HAP-1 (cell line): Measurements from ENCODE around the gene NOTUM.

Experiments used
- DNase-seq, 2 experiments: peaks; one replicate each; pipeline ENCODE4 v3.0.0-alpha.2; 2016 to 2020; ENCODE audit warnings: low spot score in 2 of 2
- H3K27me3 ChIP-seq: fragments of 250-450 bp; sonication (Bioruptor Pico); 2 replicates; pipeline ENCODE4 v1.5.1; 2020; ENCODE audit warnings: low read depth, mild to moderate bottlenecking, moderate library complexity
- H3K36me3 ChIP-seq: fragments of 250-450 bp; sonication (Bioruptor Pico); replicated peaks from 2 replicates; pipeline ENCODE4 v1.5.1; 2020; ENCODE audit warnings: mild to moderate bottlenecking
- H3K4me1 ChIP-seq: fragments of 250-450 bp; sonication (Bioruptor Pico); 2 replicates; pipeline ENCODE4 v1.5.1; 2020; ENCODE audit warnings: mild to moderate bottlenecking
- H3K4me3 ChIP-seq: fragments of 250-450 bp; sonication (Bioruptor Pico); 2 replicates; pipeline ENCODE4 v1.5.1; 2020; ENCODE audit warnings: mild to moderate bottlenecking, moderate library complexity
- H3K9me3 ChIP-seq: fragments of 250-450 bp; sonication (Bioruptor Pico); 2 replicates; pipeline ENCODE4 v1.5.1; 2020; ENCODE audit warnings: mild to moderate bottlenecking, moderate library complexity
- in situ Hi-C: fragments of 300-500 bp; cut with MboI; formaldehyde crosslinking; loops from 3 replicates; pipeline ENCODE4 v1.14.3; 2020; ENCODE audit warnings: low sequenced_read_pairs, inconsistent platforms, mixed read lengths

The NOTUM gene

DNA sequence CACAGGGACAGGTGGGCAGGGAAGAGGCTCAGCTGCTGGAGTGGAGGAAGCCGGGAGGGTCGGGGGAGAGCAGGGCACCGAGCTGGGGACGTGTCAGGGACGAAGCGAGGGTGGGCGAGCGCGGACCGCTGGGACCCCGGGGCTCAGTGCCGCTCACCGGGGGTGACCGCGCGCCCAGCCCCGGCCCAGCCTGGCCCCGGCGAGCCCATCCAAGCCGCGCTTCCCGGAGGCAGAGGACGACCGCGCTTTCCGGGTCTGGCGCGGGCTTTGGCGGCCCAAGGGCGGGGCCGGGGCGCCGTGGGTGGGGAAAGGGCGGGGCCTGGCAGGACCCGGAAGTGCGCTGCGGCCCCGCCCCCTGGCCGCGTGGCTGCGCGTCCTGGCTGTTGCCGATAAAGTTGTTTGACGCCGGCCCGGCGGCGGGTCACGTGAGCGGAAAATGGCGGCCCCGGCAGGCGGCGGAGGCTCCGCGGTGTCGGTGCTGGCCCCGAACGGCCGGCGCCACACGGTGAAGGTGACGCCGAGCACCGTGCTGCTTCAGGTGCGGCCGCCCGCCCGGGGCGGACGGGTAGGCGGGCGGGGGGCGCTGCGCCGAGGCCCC lies 16.3 kb upstream of the NOTUM start, which contains the start of gene ASPSCR1:
Gene ASPSCR1, plus strand, starts transcription at position 419 of the 598 bp plus-strand sequence. Its CDS starts 18 bp downstream, at position 437.
- no peaks in the 10 kb centered on the region for H3K27me3 ChIP-seq

GRCh38 chr17:81976332-81977210 lies 15.6 kb upstream of the NOTUM start:
- in situ Hi-C loops, result no loop called here
- no peaks in the 10 kb centered on the region for H3K27me3 ChIP-seq
- DNase-seq, result peak in 1 of 2 experiments; percentile 47
- peak overlapping the region; percentile 82 for H3K4me3 ChIP-seq
- H3K36me3 ChIP-seq, result peaks cover 14% of the 10 kb centered on the region
- peaks cover 6% of the 10 kb centered on the region for H3K4me1 ChIP-seq
- H3K9me3 ChIP-seq, result 0 out of 2 replicates have a peak, but pooled peaks cover 5% of the 10 kb centered on the region

More for the DNA sequence above, 16.3 kb upstream of the NOTUM start, which contains the start of gene ASPSCR1:
- Histone ChIP-seq H3K4me1 (peaks cover 6% of the 10 kb centered on the region), H3K4me3 (peak within 1 kb of the TSS; percentile 82), H3K9me3 (0 out of 2 replicates have a peak, but pooled peaks cover 5% of the 10 kb centered on the region), H3K36me3 (peaks cover 14% of the 10 kb centered on the region)
- in situ Hi-C loops, result no loop called here
- DNase-seq, result peak; percentile 65 to 92

DNA sequence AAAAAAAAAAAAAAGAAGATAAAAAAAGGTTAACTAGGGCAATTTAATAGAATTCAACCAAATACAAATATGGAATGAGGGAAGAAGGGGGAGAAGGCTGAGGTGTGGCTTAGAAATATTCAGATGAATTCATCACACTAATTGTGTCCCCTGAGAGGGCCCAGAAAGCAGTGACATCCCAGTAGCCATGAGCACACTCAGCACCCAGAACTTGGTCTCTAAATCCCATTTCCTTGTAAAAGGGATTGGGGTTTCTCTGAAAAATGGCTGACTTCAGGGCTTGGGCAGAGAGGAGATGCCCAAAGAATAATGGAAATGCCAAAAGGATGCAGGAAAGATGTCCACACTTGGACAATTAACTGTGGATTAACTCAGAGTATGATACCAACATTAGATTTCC lies 12.4 kb upstream of the NOTUM start:
- H3K36me3 ChIP-seq, result no peaks in the 10 kb centered on the region
- in situ Hi-C loops, result no loop called here
- peaks cover 6% of the 10 kb centered on the region for H3K4me1 ChIP-seq
- H3K4me3 ChIP-seq, result no peak overlapping the region
- H3K27me3 ChIP-seq, result no peaks in the 10 kb centered on the region
- H3K9me3 ChIP-seq, result 0 out of 2 replicates have a peak, but pooled peaks cover 5% of the 10 kb centered on the region
- DNase-seq, result no peak

GRCh38 chr17:81968850-81969812 lies 8.1 kb upstream of the NOTUM start:
- no peak for DNase-seq
- Histone ChIP-seq H3K27me3 (no peaks in the 10 kb centered on the region), H3K9me3 (0 out of 2 replicates have a peak, but pooled peaks cover 4% of the 10 kb centered on the region), H3K4me1 (peaks cover 3% of the 10 kb centered on the region), H3K36me3 (no peaks in the 10 kb centered on the region), H3K4me3 (no peak overlapping the region)
- in situ Hi-C loops, result no loop called here

GRCh38 chr17:81968396-81968745 lies 7.4 kb upstream of the NOTUM start:
- in situ Hi-C loops, result no loop called here
- H3K4me3 ChIP-seq, result no peak overlapping the region
- H3K27me3 ChIP-seq, result no peaks in the 10 kb centered on the region
- no peaks in the 10 kb centered on the region for H3K9me3 ChIP-seq
- H3K36me3 ChIP-seq, result no peaks in the 10 kb centered on the region
- DNase-seq, result no peak
- H3K4me1 ChIP-seq, result peaks cover 3% of the 10 kb centered on the region

DNA sequence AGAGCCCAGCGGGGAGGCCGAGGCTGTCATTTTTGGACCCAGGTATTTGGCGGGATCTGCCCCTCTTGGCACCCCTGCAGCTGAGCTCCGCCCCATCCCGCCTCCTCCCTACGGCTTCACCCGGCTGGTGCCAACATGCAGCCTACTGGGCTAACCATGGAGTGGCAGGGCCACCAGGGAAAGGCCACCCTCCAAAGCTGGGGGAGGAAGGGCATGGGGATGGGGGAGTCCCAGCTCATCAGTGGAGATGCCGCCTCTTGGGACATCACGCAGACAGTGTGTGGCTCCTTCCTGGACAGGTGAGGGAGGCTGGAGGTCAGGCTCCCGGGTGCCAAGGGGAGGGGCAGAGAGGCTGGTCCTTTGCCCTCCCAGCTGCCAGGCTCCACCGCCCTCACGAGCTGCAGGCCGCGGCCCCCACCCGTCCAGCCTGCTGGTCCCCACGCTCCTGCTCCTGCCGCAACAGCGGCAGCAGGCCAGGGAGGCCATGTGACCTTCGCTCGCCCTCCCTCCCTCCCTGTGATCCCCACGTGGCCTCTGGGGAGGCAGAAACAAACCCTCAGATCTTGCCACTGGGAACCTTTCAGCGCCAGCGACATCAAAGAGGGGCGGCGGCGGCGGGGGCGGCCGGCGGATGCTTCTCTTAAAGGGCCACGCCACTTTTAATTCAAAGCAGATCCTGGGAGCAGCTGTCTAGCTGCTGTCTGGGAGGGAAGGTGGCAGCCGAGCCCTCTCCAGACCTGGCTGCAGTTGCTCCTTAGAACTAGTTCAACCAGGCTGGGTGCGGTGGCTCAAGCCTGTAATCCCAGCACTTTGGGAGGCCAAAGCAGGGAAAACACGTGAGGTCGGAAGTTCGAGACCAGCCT lies 6.8 kb upstream of the NOTUM start:
- peak; percentile 54 to 84 for DNase-seq
- no peaks in the 10 kb centered on the region for H3K9me3 ChIP-seq
- H3K4me1 ChIP-seq, result peaks cover 3% of the 10 kb centered on the region
- no peaks in the 10 kb centered on the region for H3K27me3 ChIP-seq
- H3K36me3 ChIP-seq, result no peaks in the 10 kb centered on the region
- in situ Hi-C loops, result no loop called here
- H3K4me3 ChIP-seq, result no peak overlapping the region

DNA sequence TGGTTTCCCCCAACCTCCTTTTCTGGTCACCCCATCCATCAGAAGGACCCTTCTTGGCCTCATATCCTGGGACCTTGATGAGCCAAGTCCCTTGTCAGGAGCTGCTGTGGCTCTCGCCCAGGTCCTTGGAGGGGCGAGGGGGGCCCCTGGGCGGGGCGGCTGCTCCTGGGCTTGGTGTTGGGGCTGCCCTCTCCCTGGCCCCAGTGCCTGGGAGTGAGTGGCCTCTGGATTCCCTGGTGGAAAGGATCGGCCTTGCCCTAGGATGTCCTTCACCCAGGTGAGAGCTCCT lies 6.2 kb upstream of the NOTUM start:
- DNase-seq, result no peak
- H3K27me3 ChIP-seq, result no peaks in the 10 kb centered on the region
- no peaks in the 10 kb centered on the region for H3K36me3 ChIP-seq
- no peaks in the 10 kb centered on the region for H3K9me3 ChIP-seq
- H3K4me1 ChIP-seq, result peaks cover 3% of the 10 kb centered on the region
- no peak overlapping the region for H3K4me3 ChIP-seq
- in situ Hi-C loops, result no loop called here

- DNase-seq, result no peak
- H3K4me1 ChIP-seq, result peaks cover 3% of the 10 kb centered on the region
- H3K27me3 ChIP-seq, result no peaks in the 10 kb centered on the region
- H3K36me3 ChIP-seq, result no peaks in the 10 kb centered on the region
- no peaks in the 10 kb centered on the region for H3K9me3 ChIP-seq
- H3K4me3 ChIP-seq, result no peak overlapping the region
- in situ Hi-C loops, result no loop called here
Observed at GRCh38 chr17:81966343-81967243, 5.6 kb upstream of the NOTUM start.

- in situ Hi-C loops, result no loop called here
- H3K27me3 ChIP-seq, result peaks cover 8% of the 10 kb centered on the region
- DNase-seq, result no peak
- H3K9me3 ChIP-seq, result no peaks in the 10 kb centered on the region
- H3K36me3 ChIP-seq, result no peaks in the 10 kb centered on the region
- peaks cover 3% of the 10 kb centered on the region for H3K4me1 ChIP-seq
- H3K4me3 ChIP-seq, result no peak overlapping the region
Observed at GRCh38 chr17:81964081-81964849, 3.3 kb upstream of the NOTUM start.

DNA sequence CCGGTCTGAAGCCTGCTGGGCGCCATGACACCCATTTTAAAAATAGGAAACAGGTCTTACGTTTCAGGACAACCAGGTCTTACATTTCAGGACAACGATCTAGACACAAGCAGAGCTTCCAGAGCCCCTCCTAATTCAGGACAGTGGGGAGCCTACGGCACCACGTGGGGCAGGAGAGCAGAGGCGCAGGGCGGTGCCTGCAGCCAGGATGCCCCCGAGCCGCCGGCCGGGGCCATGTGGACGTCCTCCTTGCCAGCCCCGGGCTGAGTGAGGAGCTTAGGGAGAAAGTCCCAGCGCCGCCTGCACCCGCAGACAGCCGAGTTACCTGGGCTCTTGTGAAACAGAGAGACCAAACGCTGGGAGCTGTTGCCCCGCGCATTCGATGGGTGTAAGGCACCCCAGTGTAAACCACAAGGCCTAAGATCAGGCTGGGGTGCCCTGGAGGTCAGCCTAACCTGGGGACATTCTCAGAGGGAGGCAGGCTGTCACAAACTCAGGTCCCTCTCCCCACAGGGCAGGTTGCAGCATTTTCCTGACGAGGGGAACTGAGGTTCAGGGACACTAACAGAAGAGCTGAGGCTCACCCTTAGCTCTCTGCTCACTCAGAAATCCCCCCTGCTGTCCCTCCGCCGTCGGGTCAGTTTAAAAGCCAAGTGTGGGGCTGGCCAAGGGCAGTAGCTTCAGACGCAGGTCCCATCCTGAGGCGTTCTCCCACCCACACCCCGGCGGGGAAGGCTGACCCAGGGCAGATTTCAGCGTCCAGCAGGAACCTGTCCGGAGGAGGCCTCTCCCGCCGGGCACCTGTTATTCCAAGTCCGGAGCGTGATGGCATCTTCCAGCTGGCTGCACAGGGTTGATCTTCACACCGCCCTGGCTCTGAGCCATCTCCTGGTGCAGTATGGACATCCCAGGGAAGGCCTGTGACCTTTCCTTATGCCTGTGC lies 1.8 kb upstream of the NOTUM start:
- peaks cover 8% of the 10 kb centered on the region for H3K27me3 ChIP-seq
- no peak overlapping the region for H3K4me3 ChIP-seq
- peaks cover 3% of the 10 kb centered on the region for H3K4me1 ChIP-seq
- in situ Hi-C loops, result no loop called here
- no peak for DNase-seq
- H3K36me3 ChIP-seq, result no peaks in the 10 kb centered on the region
- no peaks in the 10 kb centered on the region for H3K9me3 ChIP-seq
